ENCODE measurements around the gene PIGQ.
"Not testable (repeated sequence)": the region's sequence is repeated elsewhere in the genome, so short reads cannot be mapped to it uniquely, and the experiment has no call there.

The PIGQ gene

GRCh38 chr16:588889-589657 is 19.3 kb downstream of the PIGQ start:
- no peak for FAIRE-seq

- no peak for FAIRE-seq
Measured at GRCh38 chr16:589658-590187, 20.0 kb downstream of the PIGQ start, which contains the start of gene RAB40C. Gene RAB40C, plus strand, starts transcription at chr16:590066. Its CDS starts 226 bp downstream, at chr16:590292.

GRCh38 chr16:590188-590814 is 20.5 kb downstream of the PIGQ start:
- FAIRE-seq: no peak

- no peak for FAIRE-seq
Measured at GRCh38 chr16:590815-591200, 21.0 kb downstream of the PIGQ start.

DNA sequence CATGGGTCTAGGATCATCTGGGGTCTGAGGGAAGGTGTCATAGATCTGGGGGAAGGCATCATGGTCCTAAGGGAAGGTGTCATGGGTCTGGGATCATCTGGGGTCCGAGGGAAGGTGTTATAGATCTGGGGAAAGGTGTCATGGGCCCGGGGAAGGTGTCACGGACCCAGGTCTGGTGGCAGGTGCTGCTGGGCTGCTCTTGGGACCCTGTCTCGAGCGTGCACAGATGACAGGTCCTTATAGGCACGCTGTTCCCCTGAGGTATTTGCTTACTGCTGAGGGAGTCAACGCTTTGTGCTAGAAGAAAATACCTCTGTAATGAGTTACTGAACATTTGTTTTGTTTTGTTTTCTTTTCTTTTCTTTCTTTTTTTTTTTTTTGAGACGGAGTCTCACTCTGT is 21.5 kb downstream of the PIGQ start:
- no peak for FAIRE-seq

- no peak for FAIRE-seq
Measured at GRCh38 chr16:591892-592517, 22.2 kb downstream of the PIGQ start.

DNA sequence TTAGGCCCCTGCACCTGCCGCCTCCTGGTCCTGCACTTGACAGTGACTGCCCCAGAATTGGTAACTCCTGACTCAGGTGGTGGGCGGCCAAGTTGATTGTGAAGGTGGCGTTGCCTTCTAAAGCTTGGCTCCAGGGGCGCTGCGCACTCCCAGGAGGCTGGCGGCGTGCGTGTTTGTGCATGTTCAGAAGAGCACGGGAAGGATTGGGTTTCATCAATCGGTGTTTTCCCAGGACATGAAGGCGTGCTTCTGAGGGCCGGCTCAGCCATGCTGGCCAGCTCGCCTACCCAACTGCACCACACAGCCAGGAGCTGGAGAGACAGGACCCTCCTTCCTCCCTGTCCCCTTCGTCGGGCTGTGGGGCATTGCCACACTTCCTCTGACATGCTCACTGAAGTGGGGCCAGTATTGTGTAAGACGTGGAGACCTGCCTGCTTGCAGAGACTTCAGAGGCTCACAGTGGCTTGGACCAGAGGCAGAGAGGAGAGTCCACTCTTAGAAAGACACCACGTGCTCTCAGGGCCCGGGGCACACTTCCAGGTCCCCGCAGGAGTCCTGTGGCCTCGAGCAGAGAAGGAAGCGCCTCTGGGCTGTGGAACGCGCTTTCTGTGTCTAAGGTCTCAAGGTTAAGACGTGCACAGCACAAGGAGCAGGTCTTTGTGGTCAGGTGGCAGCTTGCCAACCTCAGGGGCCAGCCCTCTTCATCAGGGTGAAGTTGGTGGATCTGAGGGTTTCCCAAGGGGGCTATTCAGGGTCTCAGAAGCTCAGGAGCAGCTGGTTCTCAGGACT is 22.9 kb downstream of the PIGQ start:
- no peak for FAIRE-seq

GRCh38 chr16:593406-593805 is 23.6 kb downstream of the PIGQ start:
- peak; percentile 81 for FAIRE-seq

DNA sequence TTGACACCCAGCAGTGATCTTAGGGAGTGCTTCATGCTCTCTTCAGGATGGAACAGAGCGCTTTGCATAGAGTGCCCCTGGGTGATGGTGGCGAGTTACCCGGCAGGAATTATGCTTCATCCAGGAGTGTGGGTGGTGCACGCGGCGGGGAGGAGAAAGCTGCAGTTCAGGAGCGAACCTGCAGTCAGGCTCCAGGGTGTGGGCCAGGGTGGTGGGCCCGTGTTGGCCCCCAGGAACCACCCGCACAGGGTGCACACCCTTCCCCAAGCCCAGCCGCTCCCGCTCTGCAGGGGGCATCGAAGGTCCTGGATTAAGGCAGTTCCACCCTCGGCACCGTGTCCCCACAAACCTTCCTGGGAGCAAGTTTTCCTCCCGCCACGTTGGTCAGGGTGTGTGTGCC is 24.0 kb downstream of the PIGQ start:
- no peak for FAIRE-seq

DNA sequence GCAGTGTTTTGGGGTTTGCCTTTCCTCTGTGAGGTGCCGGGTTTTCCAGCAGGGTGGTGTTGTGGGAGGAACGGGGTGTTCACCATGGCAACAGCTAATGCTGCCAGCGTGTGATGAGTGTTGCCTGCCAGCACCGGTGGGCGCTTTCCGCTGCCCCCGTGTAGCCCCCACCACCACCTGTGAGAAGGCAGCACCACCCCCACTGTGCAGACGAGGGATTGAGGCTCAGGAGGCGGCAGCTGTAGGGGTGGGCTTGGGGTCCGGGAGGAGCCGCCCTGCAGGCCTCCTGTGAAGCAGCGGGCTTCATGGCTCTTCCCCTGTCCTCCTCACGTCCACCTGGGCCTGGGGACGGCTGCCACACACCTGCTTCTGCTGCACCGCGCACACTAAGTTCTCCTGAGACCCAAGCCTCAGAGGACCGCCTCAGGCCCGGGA is 25.3 kb downstream of the PIGQ start:
- FAIRE-seq: no peak

- FAIRE-seq: no peak
Measured at GRCh38 chr16:595942-596735, 26.4 kb downstream of the PIGQ start.

GRCh38 chr16:596736-597060 is 26.9 kb downstream of the PIGQ start:
- no peak for FAIRE-seq

- not testable (repeated sequence) for FAIRE-seq
Measured at GRCh38 chr16:597655-598054, 27.9 kb downstream of the PIGQ start.

DNA sequence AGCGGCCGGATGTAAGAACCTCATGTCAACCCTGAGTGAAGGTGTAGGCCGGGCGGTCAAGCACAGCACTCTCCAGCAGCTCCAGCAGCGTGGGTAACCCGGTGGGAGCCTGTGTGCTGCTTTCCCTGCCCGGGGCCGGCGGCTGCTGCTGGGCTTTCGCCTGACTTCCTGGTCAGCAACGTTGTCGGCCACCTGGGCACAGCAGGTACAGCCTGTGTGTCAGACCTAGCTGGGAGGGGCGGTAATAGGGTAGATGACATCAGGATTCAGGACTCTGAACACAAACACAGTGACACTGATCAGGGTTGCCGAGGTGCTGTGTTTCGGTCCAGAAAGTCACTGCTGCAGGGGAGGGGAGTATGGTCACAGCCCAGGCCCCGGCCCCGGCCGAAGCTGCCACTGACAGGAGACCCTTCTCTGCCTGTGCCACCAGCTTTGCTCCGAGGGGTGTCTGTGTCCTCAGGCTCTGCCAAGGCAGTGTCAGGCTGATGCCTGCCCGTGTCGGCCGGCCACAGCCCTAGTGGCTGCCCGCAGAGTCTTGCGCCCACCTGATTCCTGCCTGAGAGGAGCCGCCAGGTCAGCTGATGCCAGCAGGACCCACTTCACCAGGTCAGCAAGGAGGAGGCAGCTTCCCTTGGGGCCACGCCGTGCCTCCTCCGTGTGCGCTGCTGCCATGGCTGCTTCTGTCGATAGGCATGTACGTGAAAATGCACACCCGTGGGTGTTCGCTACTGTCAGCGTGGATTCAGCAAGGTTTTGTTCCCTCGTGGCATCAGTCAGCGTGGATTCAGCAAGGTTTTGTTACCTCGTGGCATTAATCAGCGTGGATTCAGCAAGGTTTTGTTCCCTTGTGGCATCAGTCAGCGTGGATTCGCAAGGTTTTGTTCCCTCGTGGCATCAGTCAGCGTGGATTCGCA is 29.3 kb downstream of the PIGQ start:
- FAIRE-seq: no peak

- FAIRE-seq: no peak
Measured at GRCh38 chr16:600781-601180, 31.0 kb downstream of the PIGQ start.

DNA sequence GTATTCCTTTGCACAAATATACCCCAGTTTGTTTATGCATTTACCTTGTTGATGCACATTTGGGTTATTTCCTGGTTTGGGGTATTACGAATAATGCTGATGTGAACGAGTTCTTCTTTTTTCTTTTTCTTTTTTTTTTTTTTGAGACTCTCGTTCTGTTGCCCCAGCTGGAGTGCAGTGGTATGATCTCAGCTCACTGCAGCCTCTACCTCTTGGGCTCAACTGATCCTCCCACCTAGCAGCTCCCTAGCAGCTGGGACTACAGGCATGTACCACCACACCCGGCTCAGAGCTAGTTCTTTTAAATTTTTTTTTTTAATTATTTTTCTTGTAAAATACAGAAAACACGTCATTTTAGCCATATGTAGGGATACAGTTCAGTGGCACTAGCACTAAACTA is 34.2 kb downstream of the PIGQ start:
- FAIRE-seq: no peak

DNA sequence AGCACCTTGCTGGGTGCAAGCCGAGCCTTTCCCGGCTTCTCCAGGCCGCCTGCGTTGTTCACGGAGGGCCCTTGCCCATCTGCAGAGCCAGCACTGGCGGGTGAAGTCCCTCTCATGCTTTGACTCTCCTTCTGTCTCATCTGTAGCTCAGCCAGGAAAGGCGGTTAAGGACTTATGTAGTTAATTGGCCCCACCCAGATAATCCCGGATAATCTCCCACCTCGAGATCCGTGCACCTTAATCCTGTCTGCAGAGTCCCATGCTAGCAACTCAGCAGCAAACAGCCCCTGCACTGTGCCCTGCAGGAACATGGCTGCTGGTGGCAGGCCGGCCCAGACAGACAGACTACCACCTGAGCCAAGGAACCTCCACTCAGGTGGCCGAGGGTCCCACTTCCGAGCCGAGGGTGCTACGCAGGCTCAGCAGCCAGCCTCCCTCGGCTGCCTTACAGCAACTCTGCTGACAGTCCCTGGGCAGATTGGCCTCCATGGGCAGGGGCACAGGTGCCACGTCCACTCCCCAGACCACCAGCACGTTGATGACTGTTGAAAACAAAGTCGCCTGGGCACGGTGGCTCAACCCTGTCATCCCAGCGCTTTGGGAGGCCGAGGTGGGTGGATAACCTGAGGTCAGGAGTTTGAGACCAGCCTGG is 37.0 kb downstream of the PIGQ start:
- FAIRE-seq: no peak

DNA sequence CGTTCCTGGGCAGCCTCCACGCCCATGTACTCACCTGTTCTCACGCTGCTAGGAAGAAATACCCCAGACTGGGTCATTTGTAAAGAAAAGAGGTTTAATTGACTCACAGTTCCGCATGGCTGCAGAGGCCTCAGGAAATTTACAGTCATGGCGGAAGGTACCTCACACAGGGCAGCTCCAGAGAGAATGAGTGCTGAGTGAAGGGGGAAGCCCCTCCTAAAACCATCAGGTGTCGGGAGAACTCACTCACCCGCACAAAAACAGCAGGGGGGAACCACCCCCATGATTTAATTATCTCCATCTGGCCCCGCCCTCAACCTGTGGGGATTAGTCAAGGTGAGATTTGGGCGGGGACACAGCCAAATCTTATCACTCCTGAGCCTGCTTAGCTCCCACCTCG is 38.3 kb downstream of the PIGQ start:
- no peak for FAIRE-seq

DNA sequence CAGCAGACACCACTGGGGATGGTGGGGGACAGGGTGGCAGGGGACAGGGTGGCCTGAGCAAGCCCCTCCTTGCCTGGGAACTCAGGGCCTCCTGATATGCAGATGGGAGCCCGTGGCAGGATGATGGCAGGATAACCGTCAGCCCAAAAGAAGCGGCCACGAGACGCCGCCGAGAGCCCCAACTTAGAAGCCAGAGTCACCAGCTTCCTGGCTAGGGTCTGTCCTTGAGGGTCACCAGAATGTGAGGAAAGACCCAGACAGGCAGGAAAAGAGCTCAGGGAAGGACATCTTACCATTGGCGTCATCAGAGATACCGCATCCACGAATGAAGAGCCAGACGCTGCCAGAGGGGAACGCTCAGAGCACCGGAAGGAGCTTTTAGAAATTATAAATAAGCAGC is 39.5 kb downstream of the PIGQ start:
- FAIRE-seq: no peak

DNA sequence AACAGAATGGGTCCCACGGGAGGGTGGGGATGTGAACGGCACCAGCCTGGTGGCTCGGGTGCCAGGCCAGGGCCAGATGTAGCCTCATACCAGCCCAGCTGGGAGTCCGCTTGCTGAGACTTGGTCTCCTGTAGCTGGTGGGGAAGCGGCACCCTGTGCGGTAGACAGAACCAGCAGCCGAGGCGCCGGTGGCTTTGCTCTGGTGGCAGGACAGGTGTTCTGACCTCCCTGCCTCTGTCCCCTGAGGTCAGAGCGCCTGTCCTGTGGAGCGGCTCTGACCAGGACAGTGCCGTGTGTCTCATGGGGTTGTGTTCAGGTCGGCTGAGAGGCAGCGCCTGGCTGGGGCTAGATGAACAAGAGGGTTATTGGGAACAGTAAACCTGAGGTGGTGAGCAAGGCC is 40.2 kb downstream of the PIGQ start:
- no peak for FAIRE-seq

All from islet of Langerhans (tissue), 1 donor.